K562 treated with DMSO at 1 percent for 12 hours (cell line): ENCODE data around the gene DEFB108B. TPM values are rescaled to one million over a fixed set of nuclear protein-coding genes. Genes with fewer than 3 reads are reported as not detected.

Experiments used
- total RNA-seq: library from RNA; unstranded; fragments of 300-600 nt; gene quantifications from 2 replicates; pipeline ENCODE4 v1.2.3, GENCODE V29; 2022; ENCODE audit not compliant: insufficient read depth

Gene DEFB108B
- not detected in 2 replicates for total RNA-seq

DNA sequence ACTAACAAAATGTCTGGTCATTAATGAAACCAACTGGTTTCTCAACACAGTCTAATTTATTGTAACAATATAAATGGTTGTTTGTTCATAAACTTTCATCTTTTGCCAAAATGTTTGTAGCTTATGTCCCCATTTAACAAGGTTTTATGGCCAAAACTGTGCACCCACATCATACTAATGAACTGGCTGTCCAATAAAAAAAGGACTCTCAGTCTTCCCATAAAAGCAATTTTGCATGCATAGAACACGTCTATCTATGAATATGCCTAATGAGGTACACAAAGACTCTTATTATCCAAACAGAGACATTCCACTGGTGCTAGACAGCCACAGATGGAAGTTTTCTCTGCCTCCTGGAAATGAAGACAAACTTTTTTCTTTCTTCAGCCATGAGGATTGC lies at the start of gene DEFB108B:
Gene DEFB108B, plus strand, starts transcription at position 390 of the 400 bp plus-strand sequence. Its CDS starts 0 bp downstream, at position 390.

DNA sequence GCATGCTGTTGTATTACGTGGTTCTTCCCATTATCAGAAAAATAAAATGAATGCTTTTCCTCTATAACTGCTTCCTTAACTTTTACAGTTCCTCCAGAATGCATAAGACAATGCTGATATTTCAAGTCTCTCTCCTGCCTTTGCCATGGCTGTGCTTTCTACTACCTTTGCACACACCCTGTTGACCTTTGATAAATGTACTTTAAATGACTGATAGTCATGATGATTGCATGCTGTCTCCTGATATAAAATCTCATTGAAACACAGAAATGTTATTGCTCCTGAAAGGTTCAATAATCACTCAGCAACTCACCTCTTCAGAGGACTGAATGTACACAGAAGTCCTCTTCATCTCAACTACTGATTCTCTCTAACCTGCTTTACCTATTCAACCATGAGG lies 45.1 kb downstream of the DEFB108B start, which contains the start of gene DEFB131B:
Gene DEFB131B, plus strand, starts transcription at position 395 of the 400 bp plus-strand sequence. Its CDS starts 0 bp downstream, at position 395.

Other genes with a start within 250 kb of the DEFB108B start
- not detected in 2 replicates for gene DEFB131B, start 45.3 kb downstream of the DEFB108B start, total RNA-seq
- gene XNDC1N, start 95.4 kb downstream of the DEFB108B start, total RNA-seq, result 2.5 TPM in 1 of 2 replicates, not detected in the other
- gene RNF121, start 95.8 kb downstream of the DEFB108B start, total RNA-seq, result 18.3 and 37.7 TPM in 2 replicates
- 4.1 and 11.1 TPM in 2 replicates for gene IL18BP, start 165.7 kb downstream of the DEFB108B start, total RNA-seq
- gene NUMA1, start 247.3 kb downstream of the DEFB108B start, total RNA-seq, result 67.0 and 140 TPM in 2 replicates
- gene LRRC51, start 247.7 kb downstream of the DEFB108B start, total RNA-seq, result 4.2 and 8.4 TPM in 2 replicates